ENCODE measurements around the gene LCN15.
"Not testable (repeated sequence)": the region's sequence is repeated elsewhere in the genome, so short reads cannot be mapped to it uniquely, and the experiment has no call there.

The LCN15 gene

DNA sequence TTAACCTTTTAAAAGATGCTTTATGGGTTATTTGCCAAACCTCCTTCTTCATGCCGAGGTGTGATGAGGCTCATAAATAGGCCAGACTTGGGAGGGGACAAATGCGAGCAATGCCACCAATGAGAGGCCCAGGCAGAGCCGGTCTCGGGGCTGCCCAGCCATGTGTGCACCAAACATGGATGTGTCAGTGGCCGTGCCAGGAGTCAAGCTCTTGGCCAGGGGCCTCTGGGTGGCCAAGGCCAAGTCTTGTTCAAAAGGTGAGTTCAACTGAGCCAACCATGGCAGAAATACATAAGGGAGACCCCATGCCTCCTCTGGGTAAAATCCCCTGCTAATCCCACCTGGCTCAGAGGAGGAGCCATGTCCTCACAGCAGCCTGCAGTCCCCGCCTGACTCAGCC, 10.9 kb upstream of the LCN15 start:
- no peak for DNase-seq (ENCODE audit: low spot score)

DNA sequence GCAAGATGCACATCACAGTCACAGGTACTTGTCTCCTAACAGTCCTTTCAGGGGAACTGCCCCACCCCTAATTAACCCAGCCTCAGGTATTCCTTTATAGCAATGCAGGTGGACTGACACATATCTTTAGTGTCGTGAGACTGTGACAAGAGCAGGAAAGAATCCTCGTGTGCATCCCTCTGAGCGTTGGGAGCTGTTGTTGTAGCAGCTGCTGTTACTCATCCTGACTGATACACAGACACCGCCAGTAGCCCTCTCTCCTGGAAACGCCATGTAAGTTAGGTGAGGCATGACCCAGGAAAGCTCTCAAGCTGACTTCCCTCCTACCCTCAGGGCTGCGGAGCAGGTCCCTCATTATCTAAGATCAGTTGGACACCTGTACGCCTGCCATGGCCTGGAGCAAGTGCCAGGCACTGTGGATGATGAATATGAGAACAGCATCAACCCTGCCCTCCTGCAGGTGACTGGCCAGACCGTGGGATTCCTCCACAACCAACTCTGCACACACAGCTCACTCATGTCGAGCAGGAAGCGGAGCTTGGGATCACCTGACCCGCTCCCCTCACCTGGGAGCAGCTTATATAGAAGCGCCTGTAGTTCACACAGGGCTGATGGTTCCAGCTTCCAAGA, 10.2 kb upstream of the LCN15 start:
- DNase-seq (ENCODE audit: low spot score) = no peak

DNA sequence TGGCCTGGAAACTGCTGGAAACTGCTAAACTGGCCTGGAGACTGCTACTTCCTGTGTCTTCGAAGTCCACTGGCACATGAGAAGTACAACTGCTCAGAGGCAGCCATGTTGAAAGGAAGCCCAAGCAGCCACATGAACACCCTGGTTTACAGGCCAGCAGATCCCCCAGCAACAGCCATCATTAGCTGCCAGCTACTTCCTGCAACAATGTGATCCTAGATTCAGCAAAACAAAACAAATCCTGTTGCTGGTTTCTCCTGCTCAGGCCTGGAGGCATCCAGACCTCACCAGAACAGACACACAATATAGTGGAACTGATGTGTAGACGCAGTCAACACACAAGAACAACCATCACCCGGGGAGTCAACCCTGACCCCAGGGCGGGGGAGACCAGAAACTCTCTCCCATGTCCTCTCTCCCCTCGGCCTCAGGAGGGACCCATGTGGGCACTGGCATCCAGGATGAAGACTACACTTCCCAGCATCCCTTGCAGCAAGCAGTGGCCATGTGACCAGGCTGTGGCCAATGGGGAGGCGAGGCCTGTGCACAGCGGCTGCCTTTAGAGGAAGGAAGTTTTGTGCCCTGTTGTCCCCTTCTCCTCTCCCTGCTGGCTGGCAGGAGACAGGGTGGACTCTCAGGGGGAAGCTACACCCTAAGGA, 9.2 kb upstream of the LCN15 start:
- no peak for DNase-seq (ENCODE audit: low spot score)

DNA sequence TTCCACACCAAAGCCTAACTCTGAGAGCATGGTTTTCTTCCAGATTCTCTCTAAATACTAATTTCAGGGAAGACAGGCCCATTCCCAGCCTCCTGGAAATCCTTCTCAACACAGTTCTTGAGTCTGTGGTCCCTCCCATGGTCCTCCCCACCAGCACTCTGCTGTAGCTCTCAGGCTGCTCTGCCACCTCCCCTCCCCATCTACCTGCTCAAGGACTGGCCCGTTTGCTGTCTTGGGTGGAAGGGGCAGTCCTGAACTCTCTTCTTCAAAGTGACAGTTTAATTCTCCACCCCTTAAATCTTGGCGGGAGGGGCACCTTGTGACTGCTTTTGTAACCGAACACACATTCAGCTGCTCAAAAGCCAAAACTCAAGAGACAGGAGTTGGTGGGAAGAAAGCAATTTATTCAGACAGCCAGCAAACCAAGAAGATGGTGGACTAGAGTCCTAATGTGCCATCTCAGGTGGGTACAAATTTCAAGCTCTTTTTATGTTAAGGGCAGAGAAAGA, 7.6 kb upstream of the LCN15 start:
- no peak for DNase-seq (ENCODE audit: low spot score)

DNA sequence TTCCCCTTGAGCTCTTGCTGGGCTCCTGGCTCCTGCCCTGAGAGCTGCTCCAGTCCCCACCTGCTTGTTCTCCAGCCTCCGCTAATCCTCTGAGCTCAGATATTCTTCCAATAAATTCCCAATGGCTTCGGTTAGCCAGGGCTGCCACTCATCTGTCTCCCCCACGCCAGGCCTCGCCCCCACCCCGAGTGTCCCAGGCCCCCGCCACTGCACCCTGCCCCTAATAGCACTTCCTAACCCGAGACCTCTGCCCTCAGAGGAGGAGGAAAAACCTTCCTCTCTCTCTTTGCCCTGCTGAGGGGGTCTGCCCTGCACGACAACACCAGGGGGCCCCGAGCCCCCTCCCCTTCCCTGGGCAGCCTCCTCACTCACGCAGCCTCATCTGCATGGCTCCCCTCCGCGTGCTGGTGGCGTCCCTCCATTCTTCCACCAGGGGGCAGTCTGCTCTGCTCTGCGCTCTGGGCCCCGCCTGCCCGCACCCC, 5.4 kb upstream of the LCN15 start:
- DNase-seq (ENCODE audit: low spot score) = no peak

DNA sequence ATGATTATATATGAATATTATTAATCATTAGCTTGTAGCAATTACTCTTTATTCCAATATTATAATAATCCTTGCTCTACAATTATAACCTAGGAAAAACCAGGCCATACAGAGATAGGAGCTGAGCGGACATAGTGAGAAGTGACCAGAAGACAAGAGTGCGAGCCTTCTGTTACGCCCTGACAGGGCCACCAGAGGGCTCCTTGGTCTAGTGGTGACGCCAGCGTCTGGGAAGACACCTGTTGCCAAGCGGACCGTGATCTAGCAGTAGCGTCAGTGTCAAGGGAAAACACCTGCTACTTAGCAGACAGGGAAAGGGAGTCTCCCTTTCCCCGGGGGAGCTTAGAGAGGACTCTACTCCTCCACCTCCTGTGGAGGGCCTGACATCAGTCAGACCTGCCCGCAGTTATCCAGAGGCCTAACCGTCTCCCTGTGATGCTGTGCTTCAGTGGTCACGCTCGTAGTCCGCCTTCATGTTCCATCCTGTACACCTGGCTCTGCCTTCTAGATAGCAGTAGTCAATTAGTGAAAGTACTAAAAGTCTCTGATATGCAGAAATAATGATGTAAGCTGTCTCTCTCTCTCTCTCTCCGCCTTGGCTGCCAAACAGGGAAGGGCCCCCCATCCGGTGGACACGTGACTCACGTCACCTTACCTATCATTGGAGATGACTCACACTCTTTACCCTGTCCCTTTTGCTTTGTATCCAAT, 2.2 kb upstream of the LCN15 start:
- peak; percentile 83 for DNase-seq (ENCODE audit: low spot score)

DNA sequence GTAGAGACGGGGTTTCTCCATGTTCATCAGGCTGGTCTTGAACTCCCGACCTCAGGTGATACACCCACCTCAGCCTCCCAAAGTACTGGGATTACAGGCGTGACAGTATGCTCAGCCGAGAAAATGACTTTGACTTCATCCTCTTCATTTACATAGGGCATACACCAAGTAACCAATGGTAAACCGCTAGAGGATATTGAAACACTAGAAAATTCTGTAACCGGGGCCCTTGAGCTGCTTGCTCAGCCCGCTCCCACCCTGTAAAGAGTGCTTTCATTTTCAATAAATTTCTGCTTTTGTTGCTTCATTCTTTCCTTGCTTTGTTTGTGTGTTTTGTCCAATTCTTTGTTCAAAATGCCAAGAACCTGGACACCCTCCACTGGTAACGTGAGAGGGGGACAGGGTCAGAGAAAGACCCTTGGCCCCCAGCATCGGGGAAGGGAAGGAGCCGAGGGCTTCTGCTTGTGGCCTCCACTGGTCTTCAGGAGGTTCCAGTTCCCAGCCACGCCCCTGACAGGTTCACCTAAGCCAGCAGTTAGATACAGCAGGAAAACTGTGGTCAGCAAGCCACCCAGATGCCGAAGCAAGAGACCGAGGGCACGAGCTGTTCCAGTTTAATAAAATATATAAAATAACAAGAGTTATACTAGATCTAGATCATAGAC, 1.6 kb upstream of the LCN15 start:
- DNase-seq (ENCODE audit: low spot score) = not testable (repeated sequence)

DNA sequence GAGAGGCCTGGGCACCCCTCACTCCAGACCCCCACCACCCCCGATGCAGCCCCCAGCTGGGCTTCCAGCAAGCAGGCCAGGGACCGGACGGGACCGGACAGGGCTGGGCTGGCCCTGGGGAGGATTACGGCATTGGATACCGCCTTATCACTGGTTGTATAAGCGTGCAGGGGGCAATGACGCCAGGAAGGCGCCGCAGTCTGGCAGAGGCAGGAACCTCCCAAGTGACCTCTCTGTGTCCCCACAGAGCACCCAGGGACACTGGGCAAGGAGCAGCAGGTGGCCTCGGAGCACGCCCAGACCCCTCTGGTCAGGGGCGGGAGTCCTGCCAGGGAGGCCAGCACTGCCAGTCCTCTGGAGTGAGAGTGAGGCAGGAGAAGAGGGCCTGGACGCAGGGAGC, 723 bp upstream of the LCN15 start:
- no peak for DNase-seq (ENCODE audit: low spot score)

DNA sequence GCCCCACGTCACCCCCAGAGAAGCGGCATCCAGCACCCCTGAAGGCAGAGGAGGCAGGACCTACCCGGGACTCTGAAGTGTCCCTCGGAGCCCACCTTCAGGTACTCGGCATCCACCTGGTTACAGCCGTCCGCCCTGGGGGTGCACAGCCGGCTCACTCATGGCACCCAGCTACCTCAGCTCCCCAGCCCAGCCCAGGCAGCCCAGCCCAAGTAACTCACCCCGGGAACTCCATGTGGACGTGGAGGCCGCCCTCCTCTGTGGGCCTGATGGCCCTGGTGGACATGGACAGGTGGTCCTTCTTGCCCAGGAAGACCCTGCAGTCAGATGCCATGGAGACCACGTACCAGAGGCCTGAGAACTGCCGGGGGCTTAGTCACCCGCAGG, 676 bp downstream of the LCN15 start:
- no peak for DNase-seq (ENCODE audit: low spot score)

DNA sequence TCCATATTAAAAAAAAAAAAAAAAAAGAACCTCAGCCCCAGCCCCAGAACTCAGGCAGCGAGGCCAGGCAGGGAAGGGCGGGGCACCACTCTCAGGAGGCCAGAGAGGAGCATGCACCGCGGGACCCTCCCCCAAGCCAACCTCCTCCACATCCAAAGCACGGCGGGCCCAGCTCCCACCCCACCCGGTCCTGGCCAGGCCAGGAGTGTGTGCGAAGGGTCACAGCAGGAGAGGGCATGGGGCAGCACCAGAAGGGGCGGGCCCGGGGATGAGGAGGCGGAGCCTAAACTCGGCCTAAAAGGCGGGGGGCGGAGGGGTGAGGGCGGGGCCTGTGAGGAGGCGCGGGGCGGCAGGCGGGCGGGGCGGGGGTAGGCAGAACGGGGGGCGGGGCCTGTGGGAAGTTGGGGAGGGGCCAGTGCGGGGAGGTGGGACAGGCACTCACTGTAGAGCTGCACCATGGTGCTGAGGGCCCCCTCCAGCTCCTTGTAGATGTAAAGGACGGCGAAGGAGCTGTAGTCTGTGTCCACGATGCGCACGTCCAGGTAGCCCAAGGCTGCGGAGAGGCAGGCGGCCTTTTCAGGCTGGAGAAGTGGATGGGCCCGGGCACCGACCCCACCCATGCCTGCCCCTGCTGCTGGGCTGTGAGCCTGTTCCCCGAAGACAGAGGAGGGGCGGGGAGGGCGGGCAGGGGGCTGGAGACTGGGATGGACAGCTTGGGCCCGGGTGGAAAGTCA, 1.2 kb downstream of the LCN15 start:
- DNase-seq (ENCODE audit: low spot score) = no peak

DNA sequence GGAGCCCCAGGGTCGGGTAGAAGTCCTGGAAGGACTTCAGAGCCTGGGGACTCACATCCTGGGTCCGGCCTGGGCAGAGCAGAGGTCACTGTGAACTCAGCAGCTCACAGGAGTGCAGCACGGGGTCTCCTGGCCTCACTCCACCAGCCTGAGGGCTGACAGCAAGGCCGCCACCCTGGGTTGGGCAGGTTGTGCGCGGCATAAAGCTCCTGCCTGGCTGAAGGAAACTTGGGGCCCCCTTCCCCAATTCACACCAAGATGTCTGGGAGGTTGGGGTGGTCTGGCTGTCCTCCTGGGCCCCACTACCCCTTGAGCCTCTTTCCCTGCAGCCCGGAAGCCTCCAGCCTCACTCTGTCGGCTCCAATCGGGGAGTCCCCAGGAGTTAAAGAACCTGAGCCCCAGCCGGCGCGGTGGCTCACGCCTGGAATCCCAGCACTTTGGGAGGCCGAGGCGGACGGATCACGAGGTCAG, 2.1 kb downstream of the LCN15 start:
- no peak for DNase-seq (ENCODE audit: low spot score)

DNA sequence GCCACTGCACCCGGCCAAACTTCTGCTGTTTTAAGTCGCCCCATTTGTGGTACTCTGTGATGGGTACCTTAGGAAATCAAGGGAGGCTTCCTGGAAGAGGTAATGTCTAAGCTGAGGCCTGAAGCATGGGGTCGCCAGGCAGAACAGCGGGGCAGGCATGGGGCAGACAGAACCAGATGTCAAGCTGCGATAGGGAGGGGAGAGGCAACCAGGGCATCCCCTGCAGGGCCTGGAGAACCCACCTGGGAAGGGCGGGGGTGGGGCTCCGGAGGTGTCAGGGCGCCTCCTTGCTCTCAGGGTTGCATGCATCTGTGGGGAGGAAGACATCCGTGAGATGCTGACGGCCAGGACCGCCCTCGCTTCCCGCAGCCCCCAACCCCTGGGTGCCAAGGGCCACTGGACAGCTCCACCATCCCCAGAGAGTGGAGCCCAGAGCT, 2.8 kb downstream of the LCN15 start:
- DNase-seq (ENCODE audit: low spot score) = no peak

DNA sequence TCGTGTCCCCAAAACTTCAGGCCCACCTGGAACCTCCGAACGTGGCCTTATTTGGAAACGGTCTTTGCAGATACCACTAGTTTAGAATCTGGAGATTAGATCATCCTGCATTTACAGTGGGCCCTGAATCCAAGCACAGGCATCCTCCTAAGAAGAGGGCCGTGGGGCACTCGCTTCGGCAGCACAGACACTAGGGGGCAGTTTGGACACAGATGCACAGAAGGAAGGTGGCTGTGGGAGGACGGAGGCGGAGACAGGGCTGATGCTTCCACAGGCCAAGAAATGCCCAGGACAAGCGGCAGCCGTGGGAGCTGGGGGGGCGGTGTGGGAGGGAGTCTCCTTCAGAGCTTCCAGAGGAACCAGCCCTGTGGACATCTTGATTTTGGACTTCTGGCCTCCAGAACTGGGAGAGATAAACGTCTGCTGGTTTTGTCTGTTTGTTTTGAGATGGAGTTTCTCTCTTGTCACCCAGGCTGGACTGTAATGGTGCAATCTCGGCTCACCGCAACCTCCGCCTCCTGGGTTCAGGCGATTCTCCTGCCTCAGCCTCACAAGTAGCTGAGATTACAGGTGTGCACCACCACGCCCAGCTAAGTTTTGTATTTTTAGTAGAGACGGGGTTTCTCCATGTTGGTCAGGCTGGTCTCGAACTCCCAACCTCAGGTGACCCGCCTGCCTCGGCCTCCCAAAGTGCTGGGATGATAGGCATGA, 3.3 kb downstream of the LCN15 start:
- peak; percentile 66 for DNase-seq (ENCODE audit: low spot score)

DNA sequence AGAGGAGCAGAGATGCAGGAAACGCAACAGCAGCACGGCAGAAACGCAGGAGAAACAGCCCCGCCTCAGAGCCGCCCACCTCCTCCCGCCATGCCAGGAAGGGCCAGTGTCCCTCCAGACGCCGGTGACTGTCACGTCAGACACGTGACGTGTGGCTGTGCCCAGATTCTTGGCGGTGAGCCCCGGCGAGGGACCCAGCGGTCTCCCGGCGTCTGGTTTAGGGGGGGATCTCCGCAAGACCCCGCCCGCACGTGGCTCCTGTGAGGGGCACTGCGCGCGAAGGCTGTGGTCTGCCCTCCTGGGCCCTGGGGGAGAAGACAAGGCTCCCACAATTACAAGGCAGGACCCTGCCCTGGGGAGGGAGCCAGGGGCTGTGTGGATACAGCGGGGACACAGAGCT, 3.9 kb downstream of the LCN15 start:
- no peak for DNase-seq (ENCODE audit: low spot score)

DNA sequence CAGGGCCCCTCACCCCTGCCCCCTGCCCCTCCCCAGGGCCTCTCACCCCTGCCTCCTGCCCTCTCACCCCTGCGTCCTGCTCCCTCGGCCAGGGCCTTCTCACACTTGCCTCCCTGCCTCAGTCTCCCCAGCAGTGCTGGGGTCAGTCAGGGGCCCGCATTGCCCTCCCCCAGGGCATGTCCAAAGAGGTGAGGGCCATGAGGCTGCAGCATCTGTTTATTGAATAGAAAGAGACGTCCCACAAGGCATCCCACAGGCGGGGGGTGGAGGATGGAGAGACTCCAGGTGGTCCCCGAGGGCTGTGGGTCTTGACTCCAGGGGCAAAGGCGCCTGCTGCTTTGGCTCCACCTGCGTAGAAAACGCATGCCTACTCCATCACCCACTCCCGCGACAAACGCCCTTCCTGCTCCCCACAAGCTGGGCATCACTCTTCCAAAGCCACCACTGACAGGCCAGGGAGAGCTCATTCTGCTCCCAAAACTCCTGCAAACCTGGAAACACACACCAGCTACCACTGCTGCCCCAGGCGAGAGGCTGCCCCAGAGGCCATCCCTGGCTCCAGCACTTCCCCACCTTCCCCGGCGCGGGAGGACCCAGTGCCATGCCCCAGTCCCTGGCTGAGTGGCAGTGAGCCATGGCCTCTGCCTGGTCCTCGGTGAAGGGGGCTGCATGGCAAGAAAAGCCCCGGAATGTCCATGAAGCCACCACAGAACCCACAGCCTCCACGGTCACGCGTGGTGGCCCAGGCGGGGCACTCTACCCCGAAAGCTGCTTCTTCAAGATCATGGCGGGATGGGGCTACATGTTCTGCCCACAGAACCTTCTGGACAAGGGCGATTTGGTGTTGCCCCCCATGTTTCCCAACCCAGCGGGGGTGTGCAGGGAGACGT, 4.6 kb downstream of the LCN15 start:
- no peak for DNase-seq (ENCODE audit: low spot score)

DNA sequence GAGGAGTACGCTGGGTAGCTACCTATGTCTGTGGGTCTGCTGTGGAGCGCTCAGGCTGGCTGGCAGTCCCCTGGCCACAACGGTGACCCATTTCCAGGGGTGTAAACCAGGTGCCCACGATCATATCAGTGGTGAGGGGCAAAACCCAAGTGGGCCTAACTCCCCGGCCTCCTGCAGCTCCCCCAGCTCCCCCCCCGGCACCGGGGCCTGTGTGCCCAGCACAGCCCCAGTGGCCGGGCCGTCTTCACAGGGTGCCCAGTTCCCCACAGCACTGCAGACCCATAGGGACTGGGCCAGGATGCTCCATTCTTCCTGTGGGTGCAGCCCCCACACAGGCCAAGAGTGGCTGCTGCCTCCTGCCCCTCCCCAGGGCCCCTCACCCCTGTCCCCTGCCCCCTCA, 5.3 kb downstream of the LCN15 start:
- no peak for DNase-seq (ENCODE audit: low spot score)

DNA sequence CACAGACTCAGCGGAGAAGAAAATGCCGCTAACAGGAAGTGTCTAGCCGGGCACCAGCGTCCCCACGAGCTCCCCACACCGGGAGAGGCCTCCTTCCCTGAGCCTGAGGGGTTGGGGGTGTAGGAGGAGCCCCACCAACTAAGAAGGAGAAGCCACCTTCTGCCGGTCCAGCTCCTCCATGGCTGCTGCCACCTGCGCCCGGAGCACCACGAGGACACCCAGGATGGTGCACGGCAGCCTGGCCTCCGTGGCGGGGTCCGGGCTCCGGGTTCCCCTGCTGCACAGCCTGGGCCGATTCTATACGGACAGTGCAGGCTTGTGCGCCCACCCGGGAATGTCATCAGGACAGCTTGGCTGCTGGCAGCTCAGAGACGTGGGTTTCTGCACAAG, 6.6 kb downstream of the LCN15 start:
- no peak for DNase-seq (ENCODE audit: low spot score)

DNA sequence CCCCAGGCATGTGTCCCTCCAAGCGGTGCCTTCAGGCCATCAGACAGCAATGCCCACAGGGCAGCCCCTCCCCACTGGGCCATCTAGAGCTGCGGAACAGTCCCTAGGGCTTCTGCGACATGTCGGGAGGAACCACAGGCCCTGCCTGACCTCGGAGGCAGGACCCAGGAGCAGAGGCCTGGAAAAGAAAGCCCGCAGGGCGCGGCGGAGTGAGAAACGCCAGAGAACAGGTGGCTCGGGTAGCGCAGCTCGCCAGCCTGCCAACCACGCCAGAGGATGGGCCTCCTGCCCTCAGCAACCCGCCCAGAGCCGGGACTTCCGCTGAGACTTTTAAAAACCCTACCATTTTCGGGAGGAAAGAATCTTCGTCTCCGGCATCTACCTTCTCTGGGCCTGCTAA, 7.0 kb downstream of the LCN15 start:
- no peak for DNase-seq (ENCODE audit: low spot score)

DNA sequence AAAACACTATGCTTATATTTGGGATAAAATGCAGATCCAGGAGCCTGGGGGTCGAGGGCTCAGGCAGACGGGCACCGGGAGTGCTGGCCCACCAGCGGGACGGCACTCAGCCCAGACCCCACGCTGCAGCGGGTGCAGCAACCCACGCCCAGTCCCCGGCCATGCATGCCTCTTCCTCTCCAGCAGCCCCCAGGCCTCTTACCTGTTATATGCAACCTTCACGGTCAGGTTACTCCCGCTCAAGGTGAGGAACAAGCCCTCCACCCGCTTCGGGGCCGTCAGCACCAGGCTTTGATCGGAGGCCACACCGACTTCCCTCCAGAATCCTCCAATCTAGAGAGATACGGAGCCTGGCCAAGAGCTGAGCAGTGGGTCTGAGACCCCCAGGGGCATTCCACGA, 7.5 kb downstream of the LCN15 start:
- no peak for DNase-seq (ENCODE audit: low spot score)

DNA sequence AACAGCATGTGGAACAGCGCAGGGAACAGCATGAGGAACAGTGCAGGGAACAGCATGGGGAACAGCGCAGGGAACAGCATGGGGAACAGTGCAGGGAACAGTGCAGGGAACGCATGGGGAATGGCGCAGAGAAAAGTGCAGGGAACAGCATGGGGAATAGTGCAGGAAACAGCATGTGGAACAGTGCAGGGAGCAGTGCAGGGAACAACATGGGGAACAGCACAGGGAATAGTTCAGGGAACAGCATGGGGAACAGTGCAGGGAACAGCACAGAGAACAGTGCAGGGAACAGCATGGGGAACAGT, 8.2 kb downstream of the LCN15 start:
- DNase-seq (ENCODE audit: low spot score) = no peak
